WERI-Rb-1 (cell line): ENCODE measurements around the gene CERK.

Source experiments
- DNase-seq: peaks from one replicate; pipeline ENCODE4 v3.0.0-alpha.2; 2020
- H3K27ac ChIP-seq: fragments of 250-450 bp; sonication (Bioruptor Pico); 2 replicates; pipeline ENCODE4 v1.5.1; 2020; ENCODE audit warnings: mild to moderate bottlenecking, moderate library complexity
- H3K27me3 ChIP-seq: fragments of 250-450 bp; sonication (Bioruptor Pico); 2 replicates; pipeline ENCODE4 v1.5.1; 2021; ENCODE audit warnings: mild to moderate bottlenecking, low read depth, moderate library complexity; ENCODE audit not compliant: insufficient read depth, severe bottlenecking
- H3K36me3 ChIP-seq: fragments of 250-450 bp; sonication (Bioruptor Pico); 2 replicates; pipeline ENCODE4 v1.5.1; 2020; ENCODE audit warnings: mild to moderate bottlenecking, moderate library complexity
- H3K4me3 ChIP-seq: 2 replicates; pipeline ENCODE4 v1.5.1; 2011; ENCODE audit warnings: low read depth, mild to moderate bottlenecking, control low read depth, low read length
- H3K9me3 ChIP-seq: fragments of 250-450 bp; sonication (Bioruptor Pico); 2 replicates; pipeline ENCODE4 v1.5.1; 2021; ENCODE audit warnings: mild to moderate bottlenecking, moderate library complexity; ENCODE audit not compliant: severe bottlenecking
- CTCF ChIP-seq: IDR thresholded peaks from 2 replicates; pipeline ENCODE4 v1.5.1; 2011; ENCODE audit warnings: low read depth, mild to moderate bottlenecking, control low read depth, inconsistent platforms, low read length

CERK gene

DNA sequence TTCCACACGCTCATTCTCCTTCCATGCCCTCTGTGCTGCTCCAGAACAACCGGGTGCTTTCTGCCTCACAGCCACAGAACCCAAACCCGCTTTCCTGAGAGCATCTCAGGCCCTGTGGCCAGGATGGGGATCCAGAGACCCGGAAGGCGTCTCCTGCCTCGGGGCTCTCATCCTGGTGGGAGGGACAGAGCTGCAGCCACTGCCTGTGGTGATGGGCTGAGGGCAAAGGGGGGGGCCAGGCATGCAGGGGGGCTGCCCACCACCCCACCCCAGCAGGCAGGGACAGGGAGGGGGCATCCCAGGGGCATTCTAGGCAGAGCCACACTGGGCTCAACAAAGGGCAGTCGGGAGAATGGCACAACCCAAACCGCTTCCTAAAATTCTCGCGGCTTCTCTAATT lies 41.4 kb downstream of the CERK start:
- H3K9me3 ChIP-seq: no peaks in the 10 kb centered on the region
- H3K4me3 ChIP-seq: no peak overlapping the region
- H3K27ac ChIP-seq: no peak overlapping the region
- no peak for TF ChIP-seq CTCF
- no peak for DNase-seq
- peaks cover 74% of the 10 kb centered on the region for H3K36me3 ChIP-seq
- H3K27me3 ChIP-seq: no peaks in the 10 kb centered on the region

DNA sequence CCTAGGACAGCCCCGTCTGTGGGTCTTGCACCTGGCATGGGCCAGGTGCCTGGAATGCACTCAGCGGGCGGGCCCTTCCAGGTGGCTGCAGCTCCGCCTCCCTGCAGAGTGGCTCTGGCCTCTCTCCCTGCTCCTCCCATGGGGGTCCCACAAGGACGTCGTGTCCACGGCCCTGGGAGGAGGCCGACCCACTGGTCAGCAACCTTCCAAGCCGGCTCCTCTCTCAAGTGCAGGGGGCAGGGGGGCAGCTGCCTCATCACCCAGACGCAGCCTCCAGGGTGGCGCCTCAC lies 41.9 kb downstream of the CERK start:
- H3K9me3 ChIP-seq: no peaks in the 10 kb centered on the region
- TF ChIP-seq CTCF: no peak
- DNase-seq: no peak
- H3K36me3 ChIP-seq: peaks cover 74% of the 10 kb centered on the region
- no peak overlapping the region for H3K4me3 ChIP-seq
- H3K27ac ChIP-seq: no peak overlapping the region
- H3K27me3 ChIP-seq: no peaks in the 10 kb centered on the region

- Histone ChIP-seq H3K36me3 (peaks cover 74% of the 10 kb centered on the region), H3K27me3 (no peaks in the 10 kb centered on the region), H3K4me3 (no peak overlapping the region), H3K9me3 (no peaks in the 10 kb centered on the region), H3K27ac (no peak overlapping the region)
- DNase-seq: no peak
- no peak for TF ChIP-seq CTCF
Measured at GRCh38 chr22:46695346-46696228, 42.5 kb downstream of the CERK start.

DNA sequence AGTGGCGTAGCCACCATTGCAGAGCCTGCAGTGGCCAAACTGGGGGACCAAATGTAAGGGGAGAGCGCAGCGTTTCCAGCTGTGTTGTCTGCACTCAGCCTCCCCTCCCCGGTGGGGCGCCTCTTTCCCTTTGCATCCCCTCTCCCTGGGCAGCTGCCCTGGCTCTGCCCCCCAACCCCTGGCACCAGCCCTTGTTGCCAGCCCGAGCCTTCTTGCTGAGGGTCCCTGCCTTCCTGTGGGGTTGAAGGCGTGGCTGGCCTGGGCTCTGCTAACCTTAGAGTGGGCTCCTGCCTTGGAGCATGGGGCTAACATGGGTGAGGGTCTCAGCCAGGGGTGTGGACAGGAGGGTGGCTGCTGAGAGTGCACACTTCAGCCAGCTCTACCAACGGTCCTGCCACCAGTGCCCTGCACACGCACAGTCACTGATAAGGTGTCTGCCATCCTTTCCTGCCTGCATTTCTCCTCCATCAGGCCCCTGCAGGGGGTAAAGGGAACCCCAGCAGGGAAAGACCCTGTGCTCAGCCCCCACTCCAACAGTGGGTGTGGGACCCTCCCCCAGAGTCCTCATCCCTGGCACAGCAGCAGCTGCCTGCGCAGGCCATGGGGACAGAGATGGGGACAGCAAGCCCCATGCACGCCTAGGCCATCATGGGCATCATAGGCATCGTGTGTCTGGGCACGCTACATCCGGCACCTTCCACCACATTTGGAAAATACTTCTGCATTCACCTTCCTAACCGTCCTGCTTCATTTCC lies 43.5 kb downstream of the CERK start:
- no peak for TF ChIP-seq CTCF
- no peak for DNase-seq
- H3K9me3 ChIP-seq: no peaks in the 10 kb centered on the region
- no peaks in the 10 kb centered on the region for H3K27me3 ChIP-seq
- no peak overlapping the region for H3K4me3 ChIP-seq
- H3K27ac ChIP-seq: no peak overlapping the region
- peaks cover 75% of the 10 kb centered on the region for H3K36me3 ChIP-seq

DNA sequence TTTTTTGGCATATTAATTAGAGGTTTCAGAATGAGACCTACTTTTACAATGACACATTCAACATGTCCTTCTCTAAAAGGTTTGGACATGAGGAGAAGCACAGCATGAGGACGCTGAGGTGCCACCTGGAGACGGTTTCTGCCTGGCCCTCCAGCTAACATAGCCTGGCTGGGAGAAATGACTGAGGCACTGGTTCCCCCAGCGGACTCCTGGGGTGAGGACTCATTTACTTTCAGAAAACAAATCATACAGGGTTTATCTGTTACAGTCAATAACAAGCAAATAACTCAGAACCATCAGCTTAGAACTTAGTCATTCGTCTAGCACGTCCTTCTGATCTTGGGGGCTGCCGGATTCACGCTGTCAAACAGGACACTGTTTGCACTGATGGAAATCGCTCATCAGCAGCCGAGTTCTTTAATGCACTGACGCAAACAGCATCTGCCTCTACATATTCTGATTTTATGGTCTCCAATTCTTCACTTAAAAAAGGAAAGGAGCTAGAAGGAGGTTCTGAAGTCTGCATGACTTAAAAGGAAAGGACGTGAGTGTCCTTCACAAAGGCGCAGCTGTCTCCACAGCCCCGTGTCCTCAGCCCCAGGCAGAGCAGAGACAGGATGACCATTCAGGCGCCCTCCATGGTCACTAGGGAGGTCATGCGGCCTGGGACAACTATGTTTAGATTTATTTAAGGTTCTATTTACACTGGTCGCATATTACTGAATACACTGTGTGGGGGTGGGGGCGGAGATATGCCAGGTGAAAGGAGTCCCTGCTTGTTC lies 44.2 kb downstream of the CERK start:
- TF ChIP-seq CTCF: no peak
- Histone ChIP-seq H3K36me3 (peaks cover 75% of the 10 kb centered on the region), H3K9me3 (no peaks in the 10 kb centered on the region), H3K27me3 (no peaks in the 10 kb centered on the region), H3K27ac (no peak overlapping the region), H3K4me3 (no peak overlapping the region)
- DNase-seq: no peak
